C4-2B (cell line): ENCODE measurements around the gene SGIP1.

ENCODE experiments used
- H3K27ac ChIP-seq: fragments of 450-650 bp; 2 replicates; pipeline ENCODE4 v1.5.1; 2017
- CTCF ChIP-seq: fragments of 450-650 bp; conservative IDR thresholded peaks from 2 replicates; pipeline ENCODE4 v1.5.1; 2017; ENCODE audit warnings: mild to moderate bottlenecking
- ZFX ChIP-seq: fragments of 450-650 bp; IDR thresholded peaks from 2 replicates; pipeline ENCODE4 v1.6.1; 2017

SGIP1 gene

GRCh38 chr1:66648901-66649595 lies 115.1 kb downstream of the SGIP1 start:
- H3K27ac ChIP-seq: no peak overlapping the region
- TF ChIP-seq CTCF (no peak), ZFX (no peak)

DNA sequence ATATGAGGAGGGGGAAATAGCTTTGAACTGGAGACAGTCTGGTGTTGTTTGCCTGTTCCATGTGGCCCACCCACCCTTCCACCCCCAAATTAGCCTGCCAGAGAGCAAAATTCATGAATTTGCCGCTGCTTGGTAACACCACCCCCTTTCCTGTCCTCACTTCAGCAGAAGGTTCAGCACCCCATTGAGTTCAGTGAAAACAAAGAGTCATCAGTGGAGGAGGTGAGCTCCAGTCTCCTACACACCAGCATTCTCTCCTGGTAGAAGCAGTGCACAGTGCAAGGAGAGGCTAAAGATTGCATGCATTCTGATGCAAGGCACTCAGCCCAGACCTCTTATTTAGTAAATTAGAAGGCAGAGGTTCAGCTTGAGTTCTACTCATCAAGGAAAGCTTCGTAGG lies 118.6 kb downstream of the SGIP1 start:
- TF ChIP-seq ZFX (no peak), CTCF (no peak)
- no peak overlapping the region for H3K27ac ChIP-seq

DNA sequence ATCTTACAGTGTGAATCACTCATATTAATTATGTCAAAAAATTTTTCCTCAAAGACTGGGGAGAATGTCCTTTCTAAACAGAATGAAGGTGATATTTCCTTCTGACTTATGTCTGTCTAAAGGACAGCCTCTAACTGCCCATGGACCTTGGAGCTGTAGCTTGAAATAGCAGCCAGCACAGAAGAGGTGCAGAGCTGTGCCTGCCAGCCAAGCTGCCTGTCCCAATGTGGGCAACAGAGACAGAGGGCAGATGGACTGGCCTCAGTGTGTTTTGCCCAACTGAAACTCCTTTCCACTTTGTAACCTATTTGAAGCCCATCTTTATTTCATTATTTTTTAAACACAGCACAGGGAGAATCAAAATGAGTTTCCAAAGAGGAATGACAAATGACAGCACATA lies 120.7 kb downstream of the SGIP1 start:
- no peak overlapping the region for H3K27ac ChIP-seq
- no peak for TF ChIP-seq ZFX
- TF ChIP-seq CTCF: no peak

DNA sequence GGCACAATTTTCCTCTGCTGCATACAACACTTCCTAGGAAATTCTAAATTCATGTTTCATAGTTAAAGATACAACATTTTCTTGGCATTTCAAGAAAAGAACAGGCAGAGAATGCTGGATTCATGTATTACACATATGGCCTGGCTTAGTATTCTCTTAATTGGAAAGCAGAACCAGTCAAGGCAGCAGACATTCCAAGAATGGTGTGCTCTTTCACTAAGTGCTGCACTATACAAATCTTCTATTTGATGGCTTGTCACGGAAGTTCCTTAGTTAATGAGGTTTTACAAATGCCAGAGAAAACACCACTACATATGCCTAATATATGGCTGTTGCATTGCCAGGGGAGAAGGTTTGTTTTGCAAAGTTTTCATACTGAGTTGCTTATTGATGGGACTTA lies 137.5 kb downstream of the SGIP1 start:
- no peak overlapping the region for H3K27ac ChIP-seq
- no peak for TF ChIP-seq ZFX
- no peak for TF ChIP-seq CTCF

GRCh38 chr1:66676613-66677298 lies 142.8 kb downstream of the SGIP1 start:
- no peak overlapping the region for H3K27ac ChIP-seq
- TF ChIP-seq ZFX (no peak), CTCF (no peak)

DNA sequence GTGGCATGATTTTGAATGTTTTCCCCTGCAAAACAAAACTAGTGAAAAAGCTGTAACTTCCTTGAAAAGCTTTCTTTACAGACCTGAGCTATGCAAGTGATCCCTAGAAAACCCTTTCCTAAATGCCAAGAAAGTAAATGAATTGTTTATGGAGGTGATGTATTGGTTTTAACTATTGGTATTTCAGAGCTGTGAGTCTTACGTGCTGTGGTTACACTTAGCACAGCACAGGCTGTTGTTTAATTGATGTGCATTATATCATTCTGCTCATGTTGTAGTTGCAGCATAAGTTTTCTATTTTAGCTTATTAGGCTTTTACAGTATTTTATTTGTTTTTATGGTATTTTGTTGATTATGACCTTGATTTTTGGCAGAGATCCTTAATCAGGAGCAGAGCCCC lies 144.2 kb downstream of the SGIP1 start:
- H3K27ac ChIP-seq: no peak overlapping the region
- TF ChIP-seq CTCF (no peak), ZFX (no peak)

- TF ChIP-seq ZFX (no peak), CTCF (no peak)
Measured at GRCh38 chr1:66679140-66679539, 145.2 kb downstream of the SGIP1 start.

More at GRCh38 chr1:66679140-66679539, 145.2 kb downstream of the SGIP1 start:
- H3K27ac ChIP-seq: no peak overlapping the region
